Measurements from ENCODE around the gene ATP2B2.

DNA sequence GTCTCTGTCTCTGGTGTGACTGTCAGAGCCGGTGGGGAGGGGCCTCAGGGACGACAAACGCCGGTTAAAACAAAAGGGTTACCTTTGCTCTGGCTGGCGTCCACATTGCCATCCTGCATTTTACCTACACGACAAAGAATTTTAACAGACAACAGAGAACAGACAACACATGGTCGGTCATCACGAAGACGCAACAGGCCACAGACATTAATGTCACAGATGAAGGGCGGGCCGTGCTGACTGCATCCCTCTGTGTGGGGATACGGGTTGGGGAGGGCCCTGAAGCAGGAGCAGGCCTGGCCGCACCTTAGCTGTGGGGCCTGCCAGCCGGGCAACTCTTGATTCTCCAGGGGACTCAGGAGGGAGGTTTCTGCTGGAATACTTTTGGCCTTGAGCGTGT, 126.2 kb downstream of the ATP2B2 start:
- TF ChIP-seq, protein P1, sequence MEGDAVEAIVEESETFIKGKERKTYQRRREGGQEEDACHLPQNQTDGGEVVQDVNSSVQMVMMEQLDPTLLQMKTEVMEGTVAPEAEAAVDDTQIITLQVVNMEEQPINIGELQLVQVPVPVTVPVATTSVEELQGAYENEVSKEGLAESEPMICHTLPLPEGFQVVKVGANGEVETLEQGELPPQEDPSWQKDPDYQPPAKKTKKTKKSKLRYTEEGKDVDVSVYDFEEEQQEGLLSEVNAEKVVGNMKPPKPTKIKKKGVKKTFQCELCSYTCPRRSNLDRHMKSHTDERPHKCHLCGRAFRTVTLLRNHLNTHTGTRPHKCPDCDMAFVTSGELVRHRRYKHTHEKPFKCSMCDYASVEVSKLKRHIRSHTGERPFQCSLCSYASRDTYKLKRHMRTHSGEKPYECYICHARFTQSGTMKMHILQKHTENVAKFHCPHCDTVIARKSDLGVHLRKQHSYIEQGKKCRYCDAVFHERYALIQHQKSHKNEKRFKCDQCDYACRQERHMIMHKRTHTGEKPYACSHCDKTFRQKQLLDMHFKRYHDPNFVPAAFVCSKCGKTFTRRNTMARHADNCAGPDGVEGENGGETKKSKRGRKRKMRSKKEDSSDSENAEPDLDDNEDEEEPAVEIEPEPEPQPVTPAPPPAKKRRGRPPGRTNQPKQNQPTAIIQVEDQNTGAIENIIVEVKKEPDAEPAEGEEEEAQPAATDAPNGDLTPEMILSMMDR (IDR thresholded peaks at IDR 0.05) = no peak
- TF ChIP-seq POLR2AphosphoS5 (IDR thresholded peaks at IDR 0.05) = no peak

Measured in transverse colon (tissue), 4 donors.